ENCODE measurements around the gene NHSL2. TPM values are rescaled to one million over a fixed set of nuclear protein-coding genes. Genes with fewer than 3 reads are reported as not detected.
A peak's percentile ranks its signal among the peaks of the same experiment; 100 is the strongest.

The NHSL2 gene
- polyA plus RNA-seq, 1 of the 3 experiments (the other 2 are of a cell fraction), result 0.61 TPM

GRCh38 chrX:72105436-72105835 lies 194.8 kb downstream of the NHSL2 start:
- 82% methylated on average over 6 of the region's 6 CpGs for WGBS (ENCODE audit: low lambda C conversion rate)
- no peak overlapping the region; a peak in 1 of 4 replicates for H3K27ac ChIP-seq (ENCODE audit: low read depth in 2 of 2, low read length in 1 of 2)
- no peak for TF ChIP-seq MXI1 (IDR thresholded peaks at IDR 0.05; ENCODE audit: low read depth, low read length)
- no peak for TF ChIP-seq GATA2 (CRISPR knock-in tag; IDR thresholded peaks at IDR 0.05)
- TF ChIP-seq EZH2phosphoT487 (IDR thresholded peaks at IDR 0.05; ENCODE audit: borderline replicate concordance, low read depth), result no peak
- no peaks in the 10 kb centered on the region for H3K36me3 ChIP-seq (replicated peaks in 1 of 2; ENCODE audit: control insufficient read depth in 1 of 2, insufficient read depth in 2 of 2, low read length in 1 of 2)
- H3K9me3 ChIP-seq, result no peaks in the 10 kb centered on the region
- no peak for DNase-seq
- H2AFZ ChIP-seq (ENCODE audit: low read depth), result no peak overlapping the region
- no peak overlapping the region for H3K9ac ChIP-seq
- no peaks in the 10 kb centered on the region for H3F3A ChIP-seq (replicated peaks; ENCODE audit: insufficient read depth)
- no peak overlapping the region for H3K4me3 ChIP-seq (ENCODE audit: low read depth in 2 of 2, low read length in 1 of 2)
- POLR2A ChIA-PET, result no interaction called here
- H3K4me2 ChIP-seq, result no peak overlapping the region
- no peaks in the 10 kb centered on the region for H3K79me2 ChIP-seq (ENCODE audit: insufficient read depth)
- no peaks in the 10 kb centered on the region for H4K20me1 ChIP-seq (ENCODE audit: insufficient read depth)
- CTCF ChIA-PET, result interaction anchor here (2.3 kb wide), 2 partner anchors 10 to 56 kb away, joined by 6 read pairs; no protein-coding TSS in a partner anchor
- no peaks in the 10 kb centered on the region for H3K27me3 ChIP-seq (ENCODE audit: insufficient read depth)
- no peaks in the 10 kb centered on the region for H3K9me2 ChIP-seq
- peaks cover 0 to 17% of the 10 kb centered on the region in 2 experiments; a peak in 1 of 4 replicates for H3K4me1 ChIP-seq (ENCODE audit: control insufficient read depth in 1 of 2, insufficient read depth in 2 of 2, low read depth in 1 of 2, low read length in 1 of 2)

GRCh38 chrX:72107320-72107719 lies 196.7 kb downstream of the NHSL2 start:
- H3K79me2 ChIP-seq (ENCODE audit: insufficient read depth), result no peaks in the 10 kb centered on the region
- H3F3A ChIP-seq (replicated peaks; ENCODE audit: insufficient read depth), result no peaks in the 10 kb centered on the region
- no peaks in the 10 kb centered on the region for H4K20me1 ChIP-seq (ENCODE audit: insufficient read depth)
- TF ChIP-seq POLR2AphosphoS5 (IDR thresholded peaks at IDR 0.05; ENCODE audit: low read depth, low read length) (no peak), IRF3 (IDR thresholded peaks at IDR 0.05; ENCODE audit: low read depth, low read length) (no peak), NRF1 (IDR thresholded peaks at IDR 0.05; ENCODE audit: low read depth, low read length) (no peak), PBX3 (IDR thresholded peaks at IDR 0.05) (no peak), SMC3 (IDR thresholded peaks at IDR 0.05; ENCODE audit: low read depth, low read length) (no peak), USF2 (IDR thresholded peaks at IDR 0.05; ENCODE audit: borderline replicate concordance, low read depth, low read length) (no peak), SIN3A (IDR thresholded peaks at IDR 0.05; ENCODE audit: borderline replicate concordance, low read depth, low read length) (no peak), CTCF (IDR thresholded peaks at IDR 0.05) (no peak), TEAD4 (IDR thresholded peaks at IDR 0.05; ENCODE audit: borderline replicate concordance, insufficient read depth) (no peak), REST (IDR thresholded peaks at IDR 0.05; ENCODE audit: low read depth, low read length) (no peak), ELF1 (IDR thresholded peaks at IDR 0.05) (no peak)
- no peak overlapping the region for H3K4me2 ChIP-seq
- H3K27ac ChIP-seq (ENCODE audit: low read depth in 2 of 2, low read length in 1 of 2), result peak overlapping the region in 1 of 2 experiments; percentile 8; a peak in 1 of 4 replicates
- H3K4me1 ChIP-seq (ENCODE audit: control insufficient read depth in 1 of 2, insufficient read depth in 2 of 2, low read depth in 1 of 2, low read length in 1 of 2), result peaks cover 0 to 17% of the 10 kb centered on the region in 2 experiments; a peak in 1 of 4 replicates
- 59% methylated on average over 6 of the region's 6 CpGs for WGBS (ENCODE audit: low lambda C conversion rate)
- ChIA-PET POLR2A (interaction anchor here (0.7 kb wide), 1 partner anchor 14 kb away, joined by 3 read pairs; no protein-coding TSS in a partner anchor), CTCF (interaction anchor here (1.7 to 2.3 kb wide), 2 partner anchors 11 to 88 kb away, joined by 4 to 6 read pairs; no protein-coding TSS in a partner anchor)
- H3K9ac ChIP-seq, result no peak overlapping the region
- peak; percentile 31 for DNase-seq
- H3K9me3 ChIP-seq, result no peaks in the 10 kb centered on the region
- no peaks in the 10 kb centered on the region for H3K36me3 ChIP-seq (replicated peaks in 1 of 2; ENCODE audit: control insufficient read depth in 1 of 2, insufficient read depth in 2 of 2, low read length in 1 of 2)
- H3K4me3 ChIP-seq (ENCODE audit: low read depth in 2 of 2, low read length in 1 of 2), result no peak overlapping the region
- no peaks in the 10 kb centered on the region for H3K27me3 ChIP-seq (ENCODE audit: insufficient read depth)
- H3K9me2 ChIP-seq, result no peaks in the 10 kb centered on the region
- no peak overlapping the region for H2AFZ ChIP-seq (ENCODE audit: low read depth)
